Activated T-cell treated with anti-CD3 and anti-CD28 coated beads, Interleukin-2, amount 50 U/mL, for 24 hours (primary cell): ENCODE data around the gene LANCL1.

Experiments
- DNase-seq: peaks from one replicate; pipeline ENCODE4 v3.0.0-alpha.2; 2020
- H3K27ac Mint-ChIP-seq: 2 replicates; pipeline ENCODE4 v1.8.0; 2020; ENCODE audit warnings: mild to moderate bottlenecking, mixed read lengths
- H3K27me3 Mint-ChIP-seq: 2 replicates; pipeline ENCODE4 v1.8.0; 2020; ENCODE audit warnings: mixed read lengths
- H3K36me3 Mint-ChIP-seq: 2 replicates; pipeline ENCODE4 v1.8.0; 2020; ENCODE audit warnings: low read depth, mixed read lengths
- H3K4me1 Mint-ChIP-seq: 2 replicates; pipeline ENCODE4 v1.8.0; 2020; ENCODE audit warnings: low read depth, mixed read lengths
- H3K4me3 Mint-ChIP-seq: 2 replicates; pipeline ENCODE4 v1.8.0; 2020; ENCODE audit warnings: mild to moderate bottlenecking, moderate library complexity, mixed read lengths
- H3K9me3 Mint-ChIP-seq: 2 replicates; pipeline ENCODE4 v1.8.0; 2020; ENCODE audit warnings: mixed read lengths

LANCL1 gene, protein sequence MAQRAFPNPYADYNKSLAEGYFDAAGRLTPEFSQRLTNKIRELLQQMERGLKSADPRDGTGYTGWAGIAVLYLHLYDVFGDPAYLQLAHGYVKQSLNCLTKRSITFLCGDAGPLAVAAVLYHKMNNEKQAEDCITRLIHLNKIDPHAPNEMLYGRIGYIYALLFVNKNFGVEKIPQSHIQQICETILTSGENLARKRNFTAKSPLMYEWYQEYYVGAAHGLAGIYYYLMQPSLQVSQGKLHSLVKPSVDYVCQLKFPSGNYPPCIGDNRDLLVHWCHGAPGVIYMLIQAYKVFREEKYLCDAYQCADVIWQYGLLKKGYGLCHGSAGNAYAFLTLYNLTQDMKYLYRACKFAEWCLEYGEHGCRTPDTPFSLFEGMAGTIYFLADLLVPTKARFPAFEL

DNA sequence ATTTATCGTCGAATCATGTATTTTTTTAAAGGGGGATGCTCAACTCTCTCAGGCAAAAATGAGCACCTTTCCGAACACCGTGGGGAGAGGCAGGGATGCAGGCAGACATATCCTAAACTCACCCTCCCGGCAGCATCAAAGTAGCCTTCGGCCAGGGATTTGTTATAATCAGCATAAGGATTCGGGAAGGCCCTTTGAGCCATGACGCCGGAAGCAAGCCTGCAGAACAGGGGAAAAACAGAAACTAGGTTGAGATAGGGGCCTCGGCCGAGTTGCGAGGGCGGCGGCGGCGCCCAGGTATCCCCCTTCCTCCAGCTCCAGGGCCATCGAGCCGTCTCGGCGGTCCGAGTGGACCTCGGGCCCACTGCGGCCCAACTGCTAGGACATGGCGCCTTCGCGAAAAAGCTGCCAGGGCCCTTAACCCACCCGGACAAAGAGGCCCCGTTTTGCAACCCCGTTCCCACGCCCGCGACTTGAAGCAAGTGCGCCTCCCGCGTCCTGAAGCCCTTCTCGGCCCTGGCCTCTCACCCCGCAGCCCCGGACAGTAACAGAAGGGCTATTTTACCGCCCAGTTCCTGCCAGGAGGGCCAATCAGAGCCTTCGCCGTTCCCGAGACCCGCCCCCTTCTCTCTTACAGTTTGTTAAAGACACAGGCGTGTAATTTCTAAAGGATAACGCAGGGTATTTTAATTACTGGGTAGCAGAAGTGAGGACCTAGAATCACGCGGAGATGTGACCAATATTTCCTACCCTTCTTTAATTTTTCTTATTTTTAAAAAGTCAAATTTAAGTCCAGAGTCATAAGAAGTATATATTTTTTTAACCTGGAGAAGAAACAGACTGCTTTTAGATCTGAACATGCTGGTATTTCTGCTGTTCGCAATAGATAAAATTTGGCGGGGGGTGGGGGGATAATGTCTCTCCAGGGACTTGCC is at the start of gene LANCL1:
Gene LANCL1, minus strand, starts transcription at position 566 of the 935 bp plus-strand sequence. Its CDS starts 363 bp downstream, at position 203.
- Mint-ChIP-seq H3K9me3 (no peaks in the 10 kb centered on the region), H3K27me3 (no peaks in the 10 kb centered on the region), H3K4me1 (peaks cover 58% of the 10 kb centered on the region), H3K27ac (peak within 1 kb of the TSS; percentile 97), H3K36me3 (peaks cover 39% of the 10 kb centered on the region), H3K4me3 (peak within 1 kb of the TSS; percentile 96)
- peak; percentile 85 for DNase-seq

DNA sequence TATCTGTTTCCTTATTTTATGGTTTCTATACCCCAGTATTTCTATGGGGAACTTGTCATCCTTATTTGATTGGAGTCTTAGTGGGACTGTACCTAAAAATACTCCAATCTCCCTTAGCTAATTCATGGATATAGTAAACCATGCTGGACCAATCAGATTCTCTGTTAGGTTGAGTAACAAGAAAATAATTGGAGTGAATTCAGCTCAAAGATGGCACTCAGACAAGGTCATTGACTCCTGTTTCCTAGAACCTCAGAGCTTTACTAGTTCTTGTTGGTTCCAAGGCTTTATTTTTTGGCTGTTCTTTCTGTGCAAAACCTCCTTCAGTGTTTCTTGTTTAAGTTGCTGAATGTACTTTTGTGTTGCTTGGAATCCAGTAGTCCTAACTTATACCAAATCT is 48.0 kb upstream of the LANCL1 start:
- no peak overlapping the region for H3K4me3 Mint-ChIP-seq
- H3K9me3 Mint-ChIP-seq: no peaks in the 10 kb centered on the region
- H3K27ac Mint-ChIP-seq: no peak overlapping the region
- H3K4me1 Mint-ChIP-seq: no peaks in the 10 kb centered on the region
- no peak for DNase-seq
- no peaks in the 10 kb centered on the region for H3K36me3 Mint-ChIP-seq
- H3K27me3 Mint-ChIP-seq: peaks cover 15% of the 10 kb centered on the region

DNA sequence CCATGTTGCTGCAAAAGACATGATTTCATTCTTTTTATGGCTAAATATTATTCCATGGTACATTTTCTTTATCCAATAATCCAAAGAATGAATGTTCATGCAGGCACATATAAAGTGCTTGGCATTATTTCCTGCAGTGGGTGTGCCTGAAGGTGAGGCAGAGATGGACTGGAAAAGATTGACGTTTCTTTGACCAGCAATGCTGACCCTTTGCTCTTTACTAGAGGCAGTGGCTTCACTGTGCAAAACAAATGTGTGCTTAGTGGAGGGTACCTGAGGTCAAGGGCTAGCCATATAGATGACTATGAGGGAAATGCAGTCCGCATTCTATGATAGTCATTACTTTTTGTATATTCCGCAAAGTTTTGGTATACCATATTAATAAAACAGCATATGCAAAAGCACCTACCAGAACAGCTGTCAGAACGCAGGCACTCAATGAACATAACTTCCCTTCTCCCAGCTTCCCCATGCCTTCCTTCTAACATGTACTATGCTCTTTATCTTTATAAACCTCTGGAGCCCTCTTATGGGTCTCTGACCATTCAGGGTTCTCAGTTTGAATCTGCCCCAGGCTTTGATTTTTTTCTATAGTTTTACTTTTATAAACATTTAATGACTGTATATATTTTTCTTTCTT is 47.2 kb upstream of the LANCL1 start:
- Mint-ChIP-seq H3K9me3 (no peaks in the 10 kb centered on the region), H3K27me3 (peaks cover 18% of the 10 kb centered on the region), H3K4me1 (no peaks in the 10 kb centered on the region), H3K27ac (no peak overlapping the region), H3K4me3 (no peak overlapping the region), H3K36me3 (no peaks in the 10 kb centered on the region)
- DNase-seq: no peak

DNA sequence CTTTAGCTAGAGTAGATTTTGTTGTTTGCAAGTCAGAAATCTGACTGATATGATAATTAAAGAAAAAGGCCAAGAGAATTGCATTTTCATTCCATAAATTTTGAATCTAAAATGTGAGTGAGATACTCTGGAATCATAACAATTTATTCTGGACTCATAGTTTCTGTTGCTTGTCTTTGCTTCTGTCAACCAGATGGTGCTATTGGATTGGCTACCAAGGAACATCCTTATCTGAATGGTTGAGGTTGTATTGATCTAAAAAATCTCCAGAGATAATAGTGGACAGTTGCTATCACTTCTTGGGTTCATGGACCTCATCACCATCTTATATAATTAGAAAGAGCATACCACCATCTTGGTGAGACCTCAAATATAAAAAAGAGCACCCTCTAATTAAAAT is 45.8 kb upstream of the LANCL1 start:
- Mint-ChIP-seq H3K36me3 (no peaks in the 10 kb centered on the region), H3K27ac (no peak overlapping the region), H3K27me3 (peaks cover 18% of the 10 kb centered on the region), H3K9me3 (no peaks in the 10 kb centered on the region), H3K4me1 (no peaks in the 10 kb centered on the region), H3K4me3 (no peak overlapping the region)
- no peak for DNase-seq

DNA sequence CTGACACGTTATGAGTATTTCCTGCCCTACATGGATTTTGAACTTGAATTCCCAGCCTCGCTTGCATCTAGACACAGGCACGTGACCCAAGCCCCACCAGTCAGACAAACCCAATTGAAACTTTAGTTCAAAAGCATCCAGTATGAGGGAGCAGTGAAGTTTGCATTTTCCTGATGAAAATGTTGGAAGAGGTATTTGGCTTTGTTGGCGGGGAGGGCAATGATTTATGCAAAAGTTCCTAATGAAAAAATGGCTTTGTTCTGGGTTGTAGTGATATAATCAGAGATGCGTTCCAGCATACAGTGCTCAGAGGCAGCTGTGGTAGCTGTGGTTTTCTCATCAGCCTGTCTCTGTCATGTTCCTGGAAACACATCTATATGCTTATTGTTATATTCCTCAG is 43.0 kb upstream of the LANCL1 start:
- Mint-ChIP-seq H3K9me3 (peaks cover 13% of the 10 kb centered on the region), H3K4me3 (no peak overlapping the region), H3K27ac (no peak overlapping the region), H3K27me3 (peaks cover 31% of the 10 kb centered on the region), H3K36me3 (no peaks in the 10 kb centered on the region), H3K4me1 (no peaks in the 10 kb centered on the region)
- no peak for DNase-seq

DNA sequence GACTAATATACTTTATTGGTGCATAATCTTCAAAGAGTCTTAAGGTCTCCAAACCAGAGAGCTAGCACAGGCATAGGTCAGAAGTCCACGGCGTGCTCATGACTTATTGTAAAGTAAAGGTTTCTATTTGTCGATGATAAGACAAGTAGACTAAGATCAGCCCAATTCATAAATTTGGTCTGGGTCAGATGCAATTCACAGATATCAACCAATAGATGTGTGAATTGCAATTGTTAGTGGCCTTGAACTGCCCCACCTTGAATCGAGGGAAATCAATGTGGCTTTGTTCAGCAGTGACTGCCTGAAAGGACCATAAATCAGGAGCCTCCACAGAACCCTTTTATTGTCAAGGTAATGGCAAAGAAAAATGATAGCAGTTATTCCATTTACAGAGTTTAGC is 40.7 kb upstream of the LANCL1 start:
- H3K4me3 Mint-ChIP-seq: no peak overlapping the region
- no peaks in the 10 kb centered on the region for H3K4me1 Mint-ChIP-seq
- H3K27ac Mint-ChIP-seq: no peak overlapping the region
- peaks cover 21% of the 10 kb centered on the region for H3K9me3 Mint-ChIP-seq
- no peaks in the 10 kb centered on the region for H3K36me3 Mint-ChIP-seq
- no peak for DNase-seq
- H3K27me3 Mint-ChIP-seq: peaks cover 30% of the 10 kb centered on the region

DNA sequence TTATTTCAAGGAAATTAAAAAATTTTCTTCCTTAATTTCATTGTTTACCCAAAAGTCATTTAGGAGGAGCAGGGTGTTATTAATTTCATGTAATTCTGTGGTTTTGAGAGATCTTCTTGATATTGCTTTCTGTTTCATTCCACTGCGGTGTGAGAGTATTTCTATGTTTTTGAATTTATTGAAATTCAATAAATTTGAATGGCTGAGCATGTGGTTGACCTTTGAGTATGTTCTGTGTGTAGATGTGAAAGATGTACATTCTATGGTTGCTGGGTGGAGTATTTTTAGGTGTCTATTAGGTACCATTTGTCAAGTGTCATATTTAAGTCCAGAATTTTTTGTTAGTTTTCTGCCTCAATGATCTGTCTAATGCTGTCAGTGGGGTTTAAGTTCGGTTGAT is 39.4 kb upstream of the LANCL1 start:
- Mint-ChIP-seq H3K36me3 (no peaks in the 10 kb centered on the region), H3K4me3 (no peak overlapping the region), H3K27me3 (peaks cover 22% of the 10 kb centered on the region), H3K4me1 (no peaks in the 10 kb centered on the region), H3K9me3 (peaks cover 22% of the 10 kb centered on the region), H3K27ac (no peak overlapping the region)
- no peak for DNase-seq

DNA sequence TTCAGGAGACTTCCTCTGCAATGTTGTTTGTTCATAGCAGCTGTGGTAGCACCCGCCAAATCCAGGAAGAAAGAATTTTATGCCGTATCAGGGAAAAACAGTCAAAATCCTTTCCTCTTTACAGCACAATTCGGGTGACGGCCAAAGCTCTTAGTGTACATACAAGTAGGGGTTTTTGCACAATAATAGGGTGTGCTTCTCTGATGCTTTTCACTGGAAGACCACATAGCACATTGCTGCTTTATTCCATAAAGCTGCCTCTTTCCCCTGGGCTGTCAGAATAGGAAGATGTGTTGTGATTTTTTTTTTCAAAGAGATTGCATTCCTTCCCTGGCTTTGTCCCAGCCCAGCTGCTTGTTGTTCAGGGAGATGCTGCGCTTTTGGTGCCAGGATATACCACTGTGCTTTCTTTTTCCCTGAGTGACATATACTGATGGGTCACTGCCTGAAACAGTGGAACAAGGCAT is 27.2 kb upstream of the LANCL1 start:
- H3K4me1 Mint-ChIP-seq: peaks cover 6% of the 10 kb centered on the region
- peaks cover 9% of the 10 kb centered on the region for H3K36me3 Mint-ChIP-seq
- no peak for DNase-seq
- H3K27ac Mint-ChIP-seq: no peak overlapping the region
- peaks cover 11% of the 10 kb centered on the region for H3K9me3 Mint-ChIP-seq
- peaks cover 37% of the 10 kb centered on the region for H3K27me3 Mint-ChIP-seq
- no peak overlapping the region for H3K4me3 Mint-ChIP-seq

DNA sequence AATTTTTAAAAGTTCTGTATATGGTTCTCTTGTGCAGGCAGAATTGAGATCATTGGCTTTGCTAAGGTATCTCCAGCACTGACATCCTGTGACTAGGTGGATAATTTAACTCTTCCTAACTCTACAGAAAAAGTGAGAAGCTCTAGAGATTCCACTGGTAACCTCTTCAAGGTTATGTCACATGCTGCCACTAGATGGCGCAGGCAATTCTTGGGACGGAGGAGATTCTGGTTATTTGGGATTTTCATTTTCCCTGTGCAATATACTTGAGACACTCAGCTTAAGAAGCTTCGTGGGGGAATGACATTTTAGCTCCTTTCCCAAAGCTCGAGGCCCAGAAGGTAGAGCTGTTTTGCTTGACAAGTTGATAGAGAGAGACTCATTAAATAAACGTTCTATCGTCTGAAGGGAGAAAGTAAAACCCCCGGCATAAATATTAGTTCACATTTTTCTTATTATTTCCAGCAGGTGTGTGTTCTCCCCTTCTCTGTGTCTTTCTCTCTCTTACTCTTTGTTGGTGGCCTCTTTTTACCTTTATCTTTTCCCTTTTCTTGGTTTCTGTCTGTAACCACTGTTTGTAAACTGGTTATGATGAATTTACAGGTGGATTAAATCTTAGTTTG is 26.6 kb upstream of the LANCL1 start:
- Mint-ChIP-seq H3K4me1 (peaks cover 6% of the 10 kb centered on the region), H3K27ac (no peak overlapping the region), H3K4me3 (peak overlapping the region; percentile 51), H3K36me3 (peaks cover 9% of the 10 kb centered on the region), H3K9me3 (peaks cover 11% of the 10 kb centered on the region), H3K27me3 (peaks cover 39% of the 10 kb centered on the region)
- DNase-seq: no peak

DNA sequence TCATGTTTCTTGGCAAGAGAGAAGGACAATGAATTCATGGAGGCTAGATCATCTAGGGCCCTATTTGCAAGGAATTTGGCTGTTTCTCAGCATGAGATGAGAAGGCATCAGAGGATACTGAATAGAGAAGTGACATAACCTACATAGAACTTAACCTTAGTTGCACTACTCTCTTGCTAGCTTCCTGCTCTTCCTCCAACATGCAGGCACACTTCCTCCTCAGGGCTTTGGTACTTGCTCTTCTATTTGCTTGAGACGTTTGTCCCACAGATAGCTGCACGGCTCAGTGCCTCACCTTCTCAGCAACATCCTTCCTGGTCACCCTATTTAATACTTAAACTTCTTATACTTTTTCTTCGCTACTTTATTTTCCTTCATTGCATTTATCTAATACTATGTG is 20.0 kb upstream of the LANCL1 start:
- DNase-seq: no peak
- Mint-ChIP-seq H3K27me3 (peaks cover 19% of the 10 kb centered on the region), H3K9me3 (peaks cover 4% of the 10 kb centered on the region), H3K4me3 (no peak overlapping the region), H3K36me3 (peaks cover 8% of the 10 kb centered on the region), H3K27ac (no peak overlapping the region), H3K4me1 (peaks cover 2% of the 10 kb centered on the region)

DNA sequence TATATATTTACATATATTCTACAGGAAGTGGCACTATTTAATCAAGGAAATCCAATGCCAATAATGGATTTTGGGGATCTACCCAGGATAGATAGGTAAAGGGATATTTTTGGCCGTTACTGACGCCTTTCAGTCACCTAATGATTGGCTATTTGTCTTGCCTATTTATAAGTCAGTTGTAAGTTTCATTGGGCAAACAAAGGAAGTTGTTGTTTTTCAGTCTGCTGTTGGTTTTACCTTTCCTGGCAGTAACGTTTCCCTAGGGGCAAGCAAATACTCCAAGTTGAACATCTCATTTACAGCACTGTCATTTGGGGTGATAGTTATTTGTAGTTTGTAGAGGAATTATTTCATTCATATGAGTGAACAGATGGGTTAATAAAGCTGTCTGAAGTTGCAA is 17.0 kb upstream of the LANCL1 start:
- peaks cover 7% of the 10 kb centered on the region for H3K27me3 Mint-ChIP-seq
- H3K9me3 Mint-ChIP-seq: no peaks in the 10 kb centered on the region
- H3K36me3 Mint-ChIP-seq: no peaks in the 10 kb centered on the region
- H3K27ac Mint-ChIP-seq: no peak overlapping the region
- DNase-seq: no peak
- no peak overlapping the region for H3K4me3 Mint-ChIP-seq
- H3K4me1 Mint-ChIP-seq: peaks cover 2% of the 10 kb centered on the region

DNA sequence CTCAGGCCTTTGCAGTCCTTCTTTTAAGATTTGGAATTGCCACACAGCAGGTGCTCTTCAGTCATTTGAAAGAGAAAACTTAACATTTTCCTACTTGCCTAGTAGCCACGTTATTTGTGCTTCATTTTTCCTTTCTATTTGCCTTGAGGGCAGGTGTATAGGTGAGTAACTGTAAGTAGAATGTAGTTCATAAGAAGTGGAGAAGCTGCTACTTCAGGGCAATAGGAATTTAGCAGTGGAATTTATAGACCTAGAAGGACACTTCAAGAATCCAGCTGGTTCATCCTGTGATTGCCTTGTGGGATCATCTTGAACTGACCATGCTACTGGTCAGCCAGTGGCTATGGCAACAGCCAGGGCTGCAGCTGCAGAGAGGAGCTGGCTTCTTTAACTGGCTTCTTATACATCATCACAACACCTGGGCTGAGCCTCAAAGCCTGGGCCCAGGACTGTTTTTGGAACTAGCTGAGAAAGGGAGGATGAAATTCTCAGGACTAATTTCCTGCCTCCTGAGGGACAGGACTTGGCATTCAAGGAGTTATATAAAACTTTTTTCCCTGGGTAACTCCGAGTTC is 5.1 kb upstream of the LANCL1 start:
- H3K9me3 Mint-ChIP-seq: peaks cover 8% of the 10 kb centered on the region
- no peaks in the 10 kb centered on the region for H3K27me3 Mint-ChIP-seq
- no peak overlapping the region for H3K4me3 Mint-ChIP-seq
- no peak overlapping the region for H3K27ac Mint-ChIP-seq
- H3K4me1 Mint-ChIP-seq: peaks cover 31% of the 10 kb centered on the region
- H3K36me3 Mint-ChIP-seq: peaks cover 7% of the 10 kb centered on the region
- DNase-seq: no peak

DNA sequence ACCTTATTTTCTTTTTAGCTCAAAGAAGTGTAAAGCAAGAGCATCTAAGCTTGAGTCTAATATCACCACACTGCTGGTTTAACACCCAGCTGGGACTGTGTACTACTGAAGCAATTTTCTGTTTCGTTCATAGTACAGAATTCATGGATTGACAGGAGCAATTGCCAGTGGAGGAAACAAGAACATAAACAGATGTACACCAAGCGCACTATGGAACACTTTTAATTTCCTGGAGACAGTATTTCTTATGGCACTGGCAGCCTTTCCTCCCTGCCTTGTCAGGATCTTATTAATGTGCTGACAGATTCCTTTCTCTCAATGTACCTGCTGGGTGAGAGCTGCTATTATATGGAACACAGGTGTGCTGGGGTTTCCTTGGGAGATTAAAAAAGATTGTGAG is 4.2 kb upstream of the LANCL1 start:
- peaks cover 8% of the 10 kb centered on the region for H3K9me3 Mint-ChIP-seq
- DNase-seq: no peak
- no peak overlapping the region for H3K27ac Mint-ChIP-seq
- H3K4me1 Mint-ChIP-seq: peaks cover 33% of the 10 kb centered on the region
- H3K4me3 Mint-ChIP-seq: no peak overlapping the region
- no peaks in the 10 kb centered on the region for H3K27me3 Mint-ChIP-seq
- peaks cover 13% of the 10 kb centered on the region for H3K36me3 Mint-ChIP-seq

DNA sequence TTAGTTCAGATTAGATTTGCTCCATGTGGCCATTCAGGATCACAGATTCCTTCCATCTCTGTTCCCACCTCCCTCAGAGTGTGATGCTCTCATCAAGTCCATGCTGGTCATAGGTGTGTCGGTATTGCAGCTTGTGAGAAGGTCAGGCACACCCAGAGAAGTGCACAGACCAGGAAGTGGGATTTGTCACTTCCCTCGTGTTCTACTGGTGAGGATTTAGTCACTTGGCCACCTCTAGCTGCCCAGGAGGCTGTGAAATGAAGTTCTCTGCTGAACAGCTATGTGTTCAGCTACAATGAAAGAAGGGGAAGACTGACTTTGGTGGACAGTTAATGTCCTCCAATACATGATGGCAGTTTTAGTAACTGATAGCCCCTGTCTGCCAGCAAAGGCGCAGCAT is 3.5 kb upstream of the LANCL1 start:
- Mint-ChIP-seq H3K36me3 (peaks cover 16% of the 10 kb centered on the region), H3K4me3 (no peak overlapping the region), H3K27ac (no peak overlapping the region), H3K27me3 (no peaks in the 10 kb centered on the region), H3K9me3 (peaks cover 8% of the 10 kb centered on the region), H3K4me1 (peaks cover 38% of the 10 kb centered on the region)
- no peak for DNase-seq
